Nucleus accumbens (tissue), 56 donors: Measurements from ENCODE around the gene WWC2.
A peak's percentile ranks its signal among the peaks of the same experiment; 100 is the strongest.

Experiments used
- DNase-seq, 56 donors: peaks; one replicate each; lab custom pipeline; 2025; lab: John Stamatoyannopoulos, UW

WWC2 gene

DNA sequence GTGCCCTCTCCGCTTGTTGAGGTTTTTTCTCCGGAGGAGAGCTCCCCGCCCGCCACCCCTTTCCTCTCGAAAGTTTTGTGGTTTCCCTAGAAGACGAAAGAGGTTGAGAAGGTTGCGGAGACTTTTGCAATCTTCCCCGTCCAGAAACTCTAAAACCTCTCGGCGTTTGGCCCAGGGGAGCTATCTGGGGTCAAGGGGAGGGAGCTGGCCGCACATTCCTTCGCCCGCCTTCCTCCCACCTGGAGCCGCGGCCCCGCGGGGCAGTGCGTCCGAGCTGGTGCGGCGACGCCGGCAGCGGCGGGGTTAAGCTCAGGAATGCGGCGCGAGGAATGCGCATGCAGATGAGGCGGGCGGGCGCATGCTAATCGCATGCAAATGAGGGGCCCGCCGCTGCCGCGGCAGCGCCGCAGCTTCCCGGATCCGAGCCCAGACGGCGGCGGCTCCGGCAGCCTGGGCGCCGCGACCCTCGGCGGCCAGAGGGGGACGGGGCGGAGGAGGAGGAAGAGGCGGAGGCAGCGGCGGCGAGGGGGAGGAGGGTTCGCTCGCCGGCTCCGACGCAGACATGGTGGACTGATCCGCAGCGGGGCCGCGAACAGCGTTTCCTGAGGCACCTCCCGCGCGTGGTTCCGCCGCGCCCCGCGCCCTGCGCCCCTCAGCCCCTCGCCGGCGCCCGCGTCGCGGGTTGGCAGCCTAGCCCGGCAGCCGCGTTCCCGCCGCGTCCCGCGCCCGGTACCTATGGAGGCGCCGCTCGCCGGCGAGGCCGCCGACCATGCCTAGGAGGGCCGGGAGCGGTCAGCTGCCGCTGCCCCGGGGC, at the start of gene WWC2:
Gene WWC2, plus strand, starts transcription at position 535 of the 814 bp plus-strand sequence. Its CDS starts 235 bp downstream, at position 770.
- peak in 54 of 56 donors; percentile 18 to 84 (median 63) for DNase-seq

GRCh38 chr4:183053681-183054080, 45.4 kb upstream of the WWC2 start:
- DNase-seq: no peak

GRCh38 chr4:183057255-183057654, 41.8 kb upstream of the WWC2 start:
- no peak for DNase-seq

DNA sequence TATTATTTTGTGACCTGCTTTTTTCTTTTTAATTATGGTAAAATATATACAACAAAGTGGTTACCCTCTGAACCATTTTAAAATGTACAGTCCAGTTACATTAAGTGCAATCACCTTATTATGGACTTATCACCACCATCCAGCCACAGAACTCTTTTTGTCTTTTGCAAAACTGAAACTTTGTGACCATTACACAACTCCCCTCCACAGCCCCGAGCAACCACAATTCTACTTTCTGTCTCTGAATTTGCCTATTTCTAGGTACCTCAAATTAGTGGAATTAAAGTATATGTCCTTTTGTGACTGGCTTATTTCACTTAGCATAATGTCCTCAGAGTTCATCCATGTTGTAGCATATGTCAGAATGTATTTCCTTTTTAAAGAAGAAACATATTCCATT, 39.3 kb upstream of the WWC2 start:
- no peak for DNase-seq

- DNase-seq: no peak
These were observed 30.6 kb upstream of the WWC2 start for GRCh38 chr4:183068502-183068901.

DNA sequence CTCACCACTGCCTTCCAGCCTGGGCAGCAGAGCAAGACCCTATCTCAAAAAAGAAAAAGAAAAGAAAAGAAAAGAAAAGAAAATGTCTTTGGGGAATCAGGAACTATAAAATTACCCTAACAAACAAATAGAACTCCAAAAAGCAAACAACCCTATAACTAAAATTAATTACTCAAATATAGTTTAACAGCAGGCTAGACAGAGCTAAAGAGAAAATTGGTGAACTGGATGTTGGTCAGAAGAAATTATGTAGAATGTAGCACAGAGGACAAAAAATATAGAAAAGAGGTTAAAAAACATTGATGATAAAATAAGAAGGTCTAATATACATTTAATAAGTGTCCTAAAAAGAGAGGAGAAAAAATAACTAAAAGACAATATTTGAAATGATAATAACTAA, 27.8 kb upstream of the WWC2 start:
- no peak for DNase-seq

DNA sequence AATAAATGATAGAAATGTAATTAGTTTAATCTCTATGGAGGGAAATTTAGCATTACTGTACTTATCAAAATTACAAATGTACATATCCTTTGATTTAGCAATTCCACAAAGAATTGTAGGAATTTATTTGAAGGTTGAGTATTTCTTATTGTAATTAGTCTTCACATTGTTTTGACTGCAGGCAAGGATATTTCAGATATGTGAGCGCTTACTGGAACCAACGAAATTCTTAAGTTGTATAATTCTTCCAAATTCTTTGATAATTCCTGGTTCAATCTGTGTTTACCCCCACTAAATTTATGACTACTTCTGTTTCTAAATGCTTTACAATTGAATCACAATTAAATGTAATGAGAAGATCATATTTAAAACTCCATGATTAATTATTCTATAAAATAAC, 26.9 kb upstream of the WWC2 start:
- no peak for DNase-seq

DNA sequence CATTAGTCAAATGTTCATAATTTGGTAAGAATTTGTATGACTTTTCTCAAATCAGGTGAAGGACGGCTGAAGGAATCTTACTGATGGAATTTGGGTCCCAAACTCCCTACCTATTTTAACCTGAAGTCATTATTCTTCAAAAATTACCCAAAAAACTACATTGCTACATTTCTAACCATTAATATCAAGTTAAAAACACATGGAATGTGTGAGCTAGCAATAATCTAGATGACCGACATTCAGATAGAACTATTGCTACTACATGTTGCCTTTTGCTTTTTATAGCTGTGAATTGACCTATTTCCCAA, 25.3 kb upstream of the WWC2 start:
- no peak for DNase-seq

DNA sequence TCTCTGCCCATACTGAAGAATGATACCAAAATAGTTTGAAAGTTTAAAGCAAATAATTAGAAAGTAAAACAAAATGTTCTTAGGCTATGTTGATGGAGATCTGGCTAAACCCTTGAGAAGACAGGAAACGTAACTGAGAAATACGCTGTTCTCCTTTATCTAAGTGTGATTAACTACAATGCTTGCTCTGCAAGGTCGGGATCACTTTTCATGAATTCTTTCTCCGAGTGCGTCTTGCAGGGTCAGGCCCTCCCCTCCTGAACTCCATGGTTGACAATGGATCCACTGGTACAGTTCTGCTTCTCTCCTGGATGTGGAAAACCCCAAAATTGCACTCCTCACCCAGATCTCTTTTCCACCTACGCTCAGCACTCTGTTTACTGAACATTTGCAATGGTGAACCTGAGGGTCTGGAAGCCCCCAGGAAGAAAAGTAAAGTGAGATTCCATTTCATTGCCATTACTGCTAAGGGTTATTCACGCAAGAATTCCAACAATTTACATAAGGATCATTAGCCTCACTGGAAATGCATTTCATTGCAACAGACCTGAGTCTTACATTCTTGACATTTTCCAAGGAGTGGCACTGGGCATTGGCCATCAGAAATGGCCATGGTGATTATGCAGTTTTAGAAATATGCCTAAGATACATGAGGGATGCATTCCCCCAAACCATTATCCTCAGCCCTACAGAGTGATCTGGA, 24.6 kb upstream of the WWC2 start:
- DNase-seq: no peak

GRCh38 chr4:183078634-183079033, 20.4 kb upstream of the WWC2 start:
- DNase-seq: no peak

GRCh38 chr4:183080372-183081115, 18.5 kb upstream of the WWC2 start:
- DNase-seq: no peak

DNA sequence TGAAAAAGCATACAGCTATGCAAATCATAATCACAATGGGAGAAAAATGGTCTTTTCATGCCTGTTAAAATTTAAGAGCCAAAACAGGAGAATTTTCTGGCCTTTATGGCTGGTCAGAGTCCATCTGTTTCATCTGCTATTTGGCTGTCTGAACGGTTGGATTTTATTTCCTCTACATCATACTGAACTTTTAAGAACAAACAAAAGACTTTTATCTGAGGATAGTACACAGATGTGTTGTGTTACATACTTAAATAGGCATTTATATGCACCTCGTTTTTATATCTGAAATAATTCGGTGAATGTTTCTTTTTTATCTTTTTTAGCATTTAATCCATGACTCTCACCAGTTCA, 18.0 kb upstream of the WWC2 start:
- DNase-seq: no peak

DNA sequence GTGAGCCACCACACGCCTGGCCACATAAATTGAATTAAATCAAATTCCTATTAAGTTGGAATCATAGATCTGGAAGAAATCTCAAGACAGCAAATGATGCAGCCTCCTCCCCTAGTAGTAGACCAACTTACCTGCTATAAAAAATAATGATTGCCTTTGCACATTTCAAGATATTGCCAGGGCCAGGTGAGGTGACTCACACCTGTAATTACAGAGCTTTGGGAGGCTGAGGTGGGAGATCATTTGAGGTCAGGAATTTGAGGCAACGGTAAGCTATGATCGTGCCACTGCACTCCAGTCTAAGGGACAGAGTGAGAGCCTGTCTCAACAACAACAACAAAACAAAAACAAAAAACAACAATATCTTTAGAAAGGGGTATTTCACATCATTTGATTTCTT, 17.0 kb upstream of the WWC2 start:
- no peak for DNase-seq

DNA sequence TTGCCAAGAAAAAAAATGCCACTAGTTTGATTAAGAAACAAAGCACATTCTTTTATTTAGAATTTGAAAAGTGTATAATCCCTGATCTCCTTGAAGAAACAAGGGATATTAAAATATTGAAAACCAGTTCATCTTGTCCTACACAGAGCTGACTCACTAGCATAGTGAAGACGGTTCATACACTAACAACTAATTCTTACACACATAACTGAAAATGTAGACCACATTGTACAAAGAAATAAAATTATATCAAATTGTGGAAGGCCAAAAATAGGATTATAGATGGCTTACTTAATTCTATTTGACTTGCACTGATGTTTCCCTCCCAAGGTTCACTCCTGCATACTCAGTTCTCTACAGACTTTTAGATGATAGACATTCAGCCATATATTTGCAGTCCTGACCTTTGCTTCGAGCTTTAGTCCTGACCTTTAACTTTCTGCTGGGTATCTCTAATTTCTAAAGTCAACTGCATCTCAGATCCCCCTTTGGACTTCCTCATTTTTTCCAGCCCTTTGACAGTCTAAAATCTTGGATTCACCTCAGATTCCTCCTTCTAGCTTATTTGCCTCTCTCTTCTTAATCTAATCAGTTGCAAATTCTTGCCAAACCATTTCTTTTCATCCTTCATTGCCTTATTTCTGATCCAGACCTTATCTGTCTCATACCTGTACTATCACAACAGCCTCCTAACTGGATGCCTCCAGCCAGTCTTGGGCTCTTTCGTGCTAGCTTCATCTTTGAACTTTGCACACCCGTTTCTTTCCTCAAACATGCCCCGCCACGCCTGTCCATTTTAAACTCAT, 4.5 kb upstream of the WWC2 start:
- no peak for DNase-seq

DNA sequence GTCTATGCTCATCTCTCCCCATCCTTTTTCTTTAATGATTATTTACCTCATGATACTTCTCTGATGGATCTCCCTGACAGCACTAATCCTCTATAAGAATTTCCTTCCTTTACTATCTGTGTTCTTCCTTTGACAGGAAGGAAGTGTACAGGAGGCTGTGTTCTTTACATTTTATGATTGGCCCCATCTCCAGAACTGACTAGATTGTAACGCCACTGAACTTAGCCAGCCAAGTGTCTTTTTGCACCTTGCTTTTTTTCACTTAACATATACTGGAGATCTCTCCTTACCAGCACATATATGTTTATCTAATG, 3.9 kb upstream of the WWC2 start:
- DNase-seq: no peak

DNA sequence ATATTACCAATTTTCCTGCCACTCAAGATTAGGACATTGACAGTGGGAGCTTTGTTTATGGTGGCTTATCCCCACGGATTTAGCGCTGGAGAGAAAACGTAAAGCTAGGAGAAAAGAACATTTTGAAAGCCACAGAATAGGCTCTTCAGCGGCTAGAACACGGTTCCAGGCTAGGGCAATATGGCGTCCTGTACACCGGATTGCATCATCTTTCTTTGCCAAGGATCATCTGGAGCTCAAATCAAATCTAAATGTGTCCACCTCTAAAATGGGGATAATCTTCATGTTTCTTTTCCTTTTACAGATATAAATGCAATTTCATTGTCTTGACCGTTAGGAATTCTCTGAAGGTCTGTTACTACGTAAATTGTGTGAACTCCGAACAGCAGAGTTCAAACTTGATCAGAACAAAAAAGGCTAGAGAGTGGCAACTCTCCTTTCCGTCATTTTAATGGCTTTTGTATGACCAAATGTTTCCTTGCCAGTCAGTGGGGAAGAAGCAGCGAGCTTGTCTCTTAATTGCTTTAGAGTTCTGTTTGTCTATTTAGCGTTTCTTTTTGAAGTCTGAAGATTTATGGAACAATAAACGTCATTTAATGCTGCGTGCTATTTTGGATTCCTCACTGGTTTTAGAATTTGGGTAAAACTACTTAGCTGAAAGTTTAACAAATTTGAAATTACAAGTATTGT, 2.6 kb upstream of the WWC2 start:
- no peak for DNase-seq

DNA sequence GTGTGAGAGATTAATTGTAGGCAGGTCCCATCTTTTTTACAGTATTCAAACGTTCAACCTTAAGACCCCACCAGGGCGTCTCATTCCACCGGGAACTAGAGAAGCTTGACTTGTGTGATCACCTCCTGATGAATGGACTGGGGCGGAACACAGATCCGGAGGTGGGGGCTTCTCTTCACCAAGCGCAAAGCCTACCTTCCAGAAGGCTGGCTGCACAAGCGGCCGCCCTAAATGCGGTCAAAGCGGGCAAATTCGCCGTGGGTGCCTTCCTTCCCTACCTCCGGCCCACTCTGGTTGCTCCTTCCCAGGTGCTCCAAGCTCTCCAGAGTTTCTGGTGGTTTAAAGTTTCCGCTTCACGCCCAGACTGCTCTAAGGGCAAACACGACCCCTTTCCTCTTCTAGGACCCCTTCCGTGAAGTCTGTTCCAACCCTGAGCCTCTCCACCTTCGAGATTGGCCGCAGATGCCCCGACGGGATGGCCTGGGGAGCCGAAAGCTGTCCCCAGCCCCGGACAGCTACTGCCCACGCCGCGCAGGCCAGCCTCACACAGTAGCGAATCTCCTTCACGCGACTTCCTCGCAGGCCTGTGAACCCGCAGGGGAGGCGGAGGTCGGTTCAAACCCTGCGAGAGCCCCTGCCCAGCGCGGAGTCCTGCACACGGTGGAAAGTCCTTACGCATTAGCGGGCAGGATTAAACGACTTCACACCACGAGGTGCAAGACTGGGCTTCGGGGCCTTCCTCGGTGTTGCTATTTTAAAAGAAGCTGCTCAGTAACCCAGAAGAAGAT, 1.6 kb upstream of the WWC2 start:
- peak in 5 of 56 donors; percentile 1 to 21 (median 6) for DNase-seq

GRCh38 chr4:183098019-183098722, 886 bp upstream of the WWC2 start:
- DNase-seq: peak in 10 of 56 donors; percentile 4 to 40 (median 20)
